NOMO-1 treated with DMSO at 0.1 percent for 48 hours (cell line): Measurements from ENCODE around the gene KSR1.

Experiments used
- DNase-seq: peaks from one replicate; lab custom pipeline; 2025; ENCODE audit not compliant: unreplicated experiment; lab: John Stamatoyannopoulos, UW

KSR1 gene

GRCh38 chr17:27512511-27513346, 56.5 kb downstream of the KSR1 start:
- DNase-seq = no peak

- DNase-seq = no peak
Measured at GRCh38 chr17:27513849-27514248, 57.6 kb downstream of the KSR1 start.

- no peak for DNase-seq
Measured at GRCh38 chr17:27514595-27515413, 58.6 kb downstream of the KSR1 start.

GRCh38 chr17:27518048-27518447, 61.8 kb downstream of the KSR1 start:
- no peak for DNase-seq

GRCh38 chr17:27518545-27519521, 62.6 kb downstream of the KSR1 start:
- DNase-seq = no peak

- DNase-seq = no peak
Measured at GRCh38 chr17:27519550-27519949, 63.3 kb downstream of the KSR1 start.

GRCh38 chr17:27520491-27521185, 64.4 kb downstream of the KSR1 start:
- DNase-seq = no peak

- DNase-seq = no peak
Measured at GRCh38 chr17:27521281-27522027, 65.2 kb downstream of the KSR1 start.

GRCh38 chr17:27522028-27522635, 65.9 kb downstream of the KSR1 start:
- no peak for DNase-seq

- no peak for DNase-seq
Measured at GRCh38 chr17:27523712-27524111, 67.5 kb downstream of the KSR1 start.

GRCh38 chr17:27524594-27524993, 68.3 kb downstream of the KSR1 start:
- DNase-seq = no peak

- no peak for DNase-seq
Measured at GRCh38 chr17:27525316-27525715, 69.1 kb downstream of the KSR1 start.

GRCh38 chr17:27525836-27526603, 69.8 kb downstream of the KSR1 start:
- DNase-seq = no peak

- peak; percentile 78 for DNase-seq
Measured at GRCh38 chr17:27526604-27527002, 70.4 kb downstream of the KSR1 start.

- DNase-seq = peak; percentile 90
Measured at GRCh38 chr17:27529230-27529796, 73.1 kb downstream of the KSR1 start.

- peak; percentile 91 for DNase-seq
Measured at GRCh38 chr17:27530764-27531391, 74.6 kb downstream of the KSR1 start.

GRCh38 chr17:27531469-27531961, 75.3 kb downstream of the KSR1 start:
- DNase-seq = peak; percentile 26
